Mesothelial cell of epicardium (in vitro differentiated cells): ENCODE measurements around the gene LHFPL3. TPM values are rescaled to one million over a fixed set of nuclear protein-coding genes. Genes with fewer than 3 reads are reported as not detected.

Experiments used
- DNase-seq, 2 experiments: peaks; one replicate each; pipeline ENCODE4 v3.0.0; 2021; ENCODE audit warnings: low spot score in 2 of 2; ENCODE audit not compliant: unreplicated experiment in 2 of 2
- H3K27ac Mint-ChIP-seq: 2 replicates; pipeline ENCODE4 v1.8.0; 2021; ENCODE audit warnings: mixed read lengths
- H3K27me3 Mint-ChIP-seq: 2 replicates; pipeline ENCODE4 v1.8.0; 2021; ENCODE audit warnings: low read depth, mixed read lengths
- H3K36me3 Mint-ChIP-seq: 2 replicates; pipeline ENCODE4 v1.8.0; 2021; ENCODE audit warnings: mixed read lengths
- H3K4me1 Mint-ChIP-seq: 2 replicates; pipeline ENCODE4 v1.8.0; 2021; ENCODE audit warnings: mixed read lengths
- H3K4me3 Mint-ChIP-seq: 2 replicates; pipeline ENCODE4 v1.8.0; 2021; ENCODE audit warnings: mild to moderate bottlenecking, moderate library complexity, mixed read lengths
- H3K9me3 Mint-ChIP-seq: 2 replicates; pipeline ENCODE4 v1.8.0; 2021; ENCODE audit warnings: mixed read lengths
- CTCF ChIP-seq: fragments of 200-600 bp; sonication (generic); IDR thresholded peaks from one replicate; pipeline ENCODE4 v1.5.0; 2021; ENCODE audit warnings: antibody characterized with exemption; ENCODE audit not compliant: unreplicated experiment
- total RNA-seq: library from RNA; stranded (reverse); gene quantifications from 3 replicates; pipeline ENCODE4 v1.2.1, GENCODE V29; 2021

Gene LHFPL3
- total RNA-seq, 1 donor from 2014 or later = not detected

- Mint-ChIP-seq H3K36me3 (no peaks in the 10 kb centered on the region), H3K4me3 (no peak overlapping the region), H3K27ac (no peak overlapping the region), H3K4me1 (no peaks in the 10 kb centered on the region), H3K9me3 (no peaks in the 10 kb centered on the region), H3K27me3 (peaks cover 40% of the 10 kb centered on the region)
- no peak for TF ChIP-seq CTCF
- DNase-seq = no peak
These were observed 476.3 kb downstream of the LHFPL3 start for GRCh38 chr7:104804696-104805095.

- Mint-ChIP-seq H3K27ac (no peak overlapping the region), H3K9me3 (no peaks in the 10 kb centered on the region), H3K4me1 (no peaks in the 10 kb centered on the region), H3K4me3 (no peak overlapping the region), H3K27me3 (peaks cover 42% of the 10 kb centered on the region), H3K36me3 (no peaks in the 10 kb centered on the region)
- no peak for DNase-seq
- TF ChIP-seq CTCF = no peak
These were observed 477.3 kb downstream of the LHFPL3 start for GRCh38 chr7:104805449-104806317.

GRCh38 chr7:104807671-104808070, 479.3 kb downstream of the LHFPL3 start:
- H3K4me3 Mint-ChIP-seq = no peak overlapping the region
- H3K4me1 Mint-ChIP-seq = no peaks in the 10 kb centered on the region
- no peak for DNase-seq
- no peak for TF ChIP-seq CTCF
- H3K27me3 Mint-ChIP-seq = peaks cover 48% of the 10 kb centered on the region
- no peak overlapping the region for H3K27ac Mint-ChIP-seq
- no peaks in the 10 kb centered on the region for H3K36me3 Mint-ChIP-seq
- H3K9me3 Mint-ChIP-seq = no peaks in the 10 kb centered on the region

GRCh38 chr7:104809906-104810305, 481.5 kb downstream of the LHFPL3 start:
- Mint-ChIP-seq H3K27ac (no peak overlapping the region), H3K4me3 (no peak overlapping the region), H3K4me1 (no peaks in the 10 kb centered on the region), H3K27me3 (peaks cover 46% of the 10 kb centered on the region), H3K9me3 (no peaks in the 10 kb centered on the region), H3K36me3 (no peaks in the 10 kb centered on the region)
- no peak for DNase-seq
- TF ChIP-seq CTCF = no peak

- H3K27me3 Mint-ChIP-seq = peaks cover 49% of the 10 kb centered on the region
- no peaks in the 10 kb centered on the region for H3K36me3 Mint-ChIP-seq
- no peak for TF ChIP-seq CTCF
- H3K4me1 Mint-ChIP-seq = peaks cover 5% of the 10 kb centered on the region
- H3K27ac Mint-ChIP-seq = no peak overlapping the region
- H3K4me3 Mint-ChIP-seq = no peak overlapping the region
- no peaks in the 10 kb centered on the region for H3K9me3 Mint-ChIP-seq
- no peak for DNase-seq
These were observed 485.7 kb downstream of the LHFPL3 start for GRCh38 chr7:104814126-104814525.
